GM21529 (cell line): ENCODE data around the gene KPNA2.

ENCODE experiments used
- ATAC-seq: cut with Tn5 transposase; IDR thresholded peaks from one replicate; pipeline ENCODE4 v1.9.1; 2021; ENCODE audit not compliant: unreplicated experiment

Gene KPNA2

DNA sequence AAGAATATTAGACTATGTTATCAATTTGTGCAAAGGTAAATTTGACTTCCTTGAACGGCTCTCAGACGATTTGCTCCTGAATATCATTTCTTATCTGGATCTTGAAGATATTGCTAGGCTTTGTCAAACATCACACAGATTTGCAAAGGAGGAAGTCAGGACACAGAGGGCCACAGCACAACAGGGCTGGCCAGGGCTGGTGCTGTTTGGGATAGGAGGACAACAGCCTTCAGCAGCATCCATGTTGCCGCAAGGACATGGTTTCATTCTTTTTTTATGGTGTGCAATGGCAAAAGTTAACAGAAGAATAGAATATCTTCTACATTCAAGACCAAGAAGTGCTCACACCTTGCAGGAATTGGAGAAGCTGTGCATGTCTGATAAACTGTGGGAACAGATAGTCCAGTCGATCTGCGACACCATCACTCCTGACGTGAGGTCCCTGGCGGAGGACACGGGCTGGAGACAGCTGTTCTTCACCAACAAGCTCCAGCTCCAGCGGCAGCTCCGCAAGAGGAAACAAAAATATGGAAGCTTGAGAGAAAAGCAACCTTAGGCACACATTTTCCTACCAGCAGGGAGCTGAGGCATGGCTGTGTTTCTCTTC lies 59.8 kb downstream of the KPNA2 start:
- ATAC-seq, result no peak

DNA sequence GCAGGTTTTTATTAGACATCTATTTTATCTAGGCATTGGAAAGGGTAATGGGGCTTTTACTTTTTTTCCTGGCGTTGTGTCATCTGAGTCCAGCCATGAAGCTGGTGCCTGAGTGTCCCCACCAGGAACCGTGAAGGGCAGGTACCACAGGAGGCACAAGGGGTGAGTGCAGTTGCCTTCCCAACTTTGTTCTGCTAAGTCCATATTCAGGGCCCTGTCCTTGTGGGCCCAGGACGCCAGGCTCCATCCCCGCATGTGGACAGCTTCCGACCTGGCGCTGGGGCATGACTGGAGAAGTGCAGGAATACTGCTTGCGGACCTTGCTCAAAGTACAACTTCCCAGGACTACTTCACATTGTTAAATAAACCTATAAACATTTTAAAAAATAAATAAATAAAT lies 60.6 kb downstream of the KPNA2 start:
- ATAC-seq, result no peak
